TTC549 (cell line): ENCODE data around the gene FKTN.
"Not testable (repeated sequence)": the region's sequence is repeated elsewhere in the genome, so short reads cannot be mapped to it uniquely, and the experiment has no call there.

Experiments used
- FAIRE-seq: peaks from 2 replicates; lab custom pipeline; 2012; peaks lifted over from hg19 to GRCh38; lab: Jason Lieb, UNC

The FKTN gene

DNA sequence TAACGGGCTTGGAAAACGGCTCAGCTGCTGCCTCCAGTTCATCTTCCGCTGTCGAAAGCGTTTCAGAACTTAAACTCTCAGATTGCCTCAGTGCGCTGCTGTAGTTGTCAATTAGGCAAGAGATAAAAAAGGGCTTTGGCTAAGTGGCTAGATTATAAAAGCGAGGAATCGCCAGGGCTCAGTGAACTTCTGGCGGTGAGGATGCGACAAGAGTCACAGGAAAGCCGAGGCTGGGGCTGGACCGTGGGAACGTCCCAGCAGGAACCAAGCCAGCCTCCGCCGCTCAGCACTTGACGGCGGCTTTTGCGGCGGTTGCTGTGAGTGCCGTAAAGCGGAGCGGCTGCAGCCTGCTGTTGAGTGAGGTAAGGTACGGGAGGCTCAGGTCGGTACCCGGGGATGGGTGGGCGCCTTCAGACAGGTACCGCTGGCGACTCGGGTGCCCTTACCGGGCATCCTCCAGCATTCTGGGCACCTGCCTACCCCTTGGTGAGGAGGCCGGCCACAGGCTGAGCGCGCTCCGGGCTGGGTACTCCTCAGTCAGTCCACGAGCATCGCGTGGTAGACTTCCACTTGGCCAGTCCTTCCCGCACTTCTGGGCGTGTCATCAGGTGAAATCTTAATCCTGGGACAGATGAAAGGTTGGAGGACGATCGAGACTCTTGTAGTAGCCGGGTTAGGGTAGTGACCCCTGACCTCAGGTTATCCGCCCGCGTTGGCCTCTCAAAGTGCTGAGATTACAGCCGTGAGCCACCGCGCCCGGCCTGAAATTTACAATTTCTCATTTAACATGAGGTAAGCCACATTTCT is at the start of gene FKTN:
FKTN (plus strand) TSS at position 328 of the 807 bp plus-strand sequence. CDS start 16,902 bp downstream, outside the sequence.
- FAIRE-seq = no peak

DNA sequence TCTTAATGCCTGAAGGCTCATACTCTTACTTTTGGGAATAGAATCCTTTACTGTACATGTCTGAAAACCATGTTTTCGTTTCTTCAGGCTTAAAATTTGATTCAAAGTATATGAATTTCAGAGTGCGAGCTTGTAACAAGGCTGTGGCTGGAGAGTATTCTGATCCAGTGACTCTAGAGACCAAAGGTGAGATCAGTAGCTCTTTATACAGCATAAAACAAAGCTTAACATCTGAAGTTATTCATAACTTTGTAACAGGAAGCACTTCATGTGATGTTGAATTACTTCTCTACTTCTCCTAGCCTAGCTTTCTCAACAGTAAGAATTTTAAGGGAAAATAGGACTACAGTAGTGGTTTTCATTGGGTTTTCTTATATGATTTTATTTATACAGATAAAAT is 49.4 kb upstream of the FKTN start:
- FAIRE-seq = no peak

GRCh38 chr9:105510024-105510423 is 47.9 kb upstream of the FKTN start:
- FAIRE-seq = no peak

DNA sequence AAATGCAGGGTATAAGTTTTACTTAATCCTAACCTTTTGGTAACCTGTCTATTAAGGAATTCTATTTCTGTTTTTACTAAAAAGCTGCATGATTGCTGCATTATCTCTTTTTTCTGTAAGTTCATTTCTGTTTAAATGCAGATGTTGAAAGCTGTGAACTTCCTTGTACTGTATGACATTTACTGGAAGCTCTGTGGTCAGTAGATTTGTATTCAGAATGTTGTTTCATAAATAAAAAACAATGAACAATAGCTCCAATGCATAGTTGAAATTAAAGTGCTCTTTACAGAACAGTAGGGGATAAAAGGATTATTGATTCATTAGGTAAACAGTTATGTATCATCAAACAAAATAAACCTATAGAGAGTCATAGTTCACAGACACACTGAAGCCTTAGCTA is 46.5 kb upstream of the FKTN start:
- no peak for FAIRE-seq

DNA sequence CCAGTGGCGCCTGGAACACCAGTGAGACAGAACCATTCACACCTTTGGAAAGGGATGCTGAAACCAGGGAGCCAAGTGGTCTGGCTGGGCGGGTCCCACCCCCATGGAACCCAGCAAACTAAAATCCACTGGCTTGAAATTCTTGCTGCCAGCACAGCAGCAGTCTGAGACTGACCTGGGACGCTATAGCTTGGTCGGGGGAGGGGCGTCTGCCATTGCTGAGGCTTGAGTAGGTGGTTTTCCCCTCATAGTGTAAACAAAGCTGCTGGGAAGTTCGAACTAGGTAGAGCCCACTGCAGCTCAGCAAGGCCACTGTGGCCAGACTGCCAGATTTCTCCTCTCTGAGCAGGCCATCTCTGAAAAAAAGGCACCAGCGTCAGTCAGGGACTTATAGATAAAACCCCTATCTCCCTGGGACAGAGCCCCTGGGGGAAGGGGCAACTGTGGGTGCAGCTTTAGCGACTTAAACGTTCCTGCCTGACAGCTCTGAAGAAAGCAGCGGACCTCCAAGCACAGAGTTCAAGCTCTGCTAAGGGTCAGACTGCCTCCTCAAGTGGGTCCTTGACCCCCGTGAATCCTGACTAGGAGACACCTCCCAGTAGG is 42.0 kb upstream of the FKTN start:
- no peak for FAIRE-seq

GRCh38 chr9:105519710-105520369 is 38.1 kb upstream of the FKTN start:
- not testable (repeated sequence) for FAIRE-seq

DNA sequence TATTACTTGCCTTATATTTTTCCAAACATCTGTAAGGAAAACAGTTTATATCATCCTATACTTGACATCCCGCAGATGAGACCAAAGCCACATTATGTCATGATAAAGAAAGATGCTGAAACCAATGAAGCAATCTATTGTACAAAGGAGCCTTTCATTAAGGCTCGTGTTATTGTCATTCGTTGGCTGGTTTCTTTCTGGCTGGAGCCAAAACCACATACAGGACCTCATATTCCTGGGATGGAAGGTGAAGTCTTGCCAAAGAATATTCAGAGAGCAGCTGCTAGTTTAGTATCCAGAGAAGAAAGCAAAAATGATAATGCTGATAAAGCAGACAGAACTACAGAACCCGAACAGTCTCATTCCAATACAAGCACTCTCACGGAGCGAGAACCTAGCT is 36.9 kb upstream of the FKTN start:
- not testable (repeated sequence) for FAIRE-seq

- FAIRE-seq = not testable (repeated sequence)
These were observed 35.1 kb upstream of the FKTN start for GRCh38 chr9:105522618-105523385.

DNA sequence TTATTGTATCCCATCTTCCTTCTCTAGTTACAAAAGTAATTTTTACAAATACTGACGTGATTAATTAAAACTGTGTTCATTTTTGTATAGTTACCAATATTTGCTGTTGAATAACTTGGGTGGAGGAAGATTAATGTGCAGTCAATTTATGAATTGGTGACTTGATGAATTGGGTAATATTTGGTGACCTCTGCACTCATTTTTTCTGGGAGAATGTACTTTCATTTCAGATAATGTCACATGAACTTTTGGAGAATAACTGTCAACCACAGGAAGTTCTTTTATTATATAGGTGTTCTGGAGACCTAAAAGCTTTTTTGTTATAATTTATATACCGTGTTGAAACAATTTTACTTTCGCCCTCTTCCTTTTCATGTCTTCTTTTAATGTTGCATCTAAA is 26.4 kb upstream of the FKTN start:
- no peak for FAIRE-seq

- FAIRE-seq = no peak
These were observed 21.8 kb upstream of the FKTN start for GRCh38 chr9:105535920-105536668.

- no peak for FAIRE-seq
These were observed 18.5 kb upstream of the FKTN start for GRCh38 chr9:105539452-105539851.

DNA sequence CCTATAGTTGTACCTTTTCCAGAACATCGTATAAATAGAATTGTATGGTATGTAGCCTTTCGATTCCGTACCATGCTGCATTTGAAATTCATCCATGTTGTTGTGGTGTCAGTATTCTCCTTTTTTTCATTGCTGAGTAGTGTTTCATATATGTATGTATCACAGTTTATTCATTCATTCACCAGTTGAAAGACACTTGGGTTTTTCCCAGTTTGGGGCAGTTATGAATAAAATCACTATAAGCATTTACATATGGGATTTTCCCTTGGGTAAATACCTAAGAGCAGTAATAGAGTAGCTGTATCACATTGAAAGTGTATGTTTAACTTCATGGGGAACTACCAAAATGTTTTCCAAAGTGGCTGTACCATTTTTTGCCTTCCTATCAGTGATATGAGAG is 16.1 kb upstream of the FKTN start:
- no peak for FAIRE-seq

DNA sequence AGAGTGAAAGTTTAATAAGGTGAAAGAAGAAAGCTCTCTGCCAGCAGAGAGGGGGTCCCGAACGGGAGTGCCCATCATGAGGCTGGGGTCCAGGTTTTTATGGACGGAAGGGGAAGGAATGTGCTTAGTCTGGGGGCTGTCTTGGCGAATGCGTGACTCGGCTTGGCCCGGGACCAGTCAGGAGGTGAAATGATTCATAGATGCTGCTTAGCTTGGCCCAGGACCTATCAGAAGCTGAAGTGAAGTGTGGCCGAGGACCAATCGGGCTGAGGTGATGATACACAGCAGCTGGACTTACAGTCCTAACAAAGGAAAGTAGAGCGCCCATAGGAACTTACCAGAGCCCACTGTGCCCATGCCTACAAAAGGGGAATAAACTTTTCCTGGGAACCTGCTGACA is 3.9 kb upstream of the FKTN start:
- no peak for FAIRE-seq

GRCh38 chr9:105572455-105572854 is 14.5 kb downstream of the FKTN start:
- FAIRE-seq = no peak

DNA sequence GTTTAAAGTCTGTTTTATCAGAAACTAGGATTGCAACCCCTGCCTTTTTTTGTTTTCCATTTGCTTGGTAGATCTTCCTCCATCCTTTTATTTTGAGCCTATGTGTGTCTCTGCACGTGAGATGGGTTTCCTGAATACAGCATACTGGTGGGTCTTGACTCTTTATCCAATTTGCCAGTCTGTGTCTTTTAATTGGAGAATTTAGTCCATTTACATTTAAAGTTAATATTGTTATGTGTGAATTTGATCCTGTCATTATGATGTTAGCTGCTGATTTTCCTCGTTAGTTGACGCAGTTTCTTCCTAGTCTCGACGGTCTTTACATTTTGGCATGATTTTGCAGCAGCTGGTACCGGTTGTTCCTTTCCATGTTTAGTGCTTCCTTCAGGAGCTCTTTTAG is 22.0 kb downstream of the FKTN start:
- FAIRE-seq = not testable (repeated sequence)

DNA sequence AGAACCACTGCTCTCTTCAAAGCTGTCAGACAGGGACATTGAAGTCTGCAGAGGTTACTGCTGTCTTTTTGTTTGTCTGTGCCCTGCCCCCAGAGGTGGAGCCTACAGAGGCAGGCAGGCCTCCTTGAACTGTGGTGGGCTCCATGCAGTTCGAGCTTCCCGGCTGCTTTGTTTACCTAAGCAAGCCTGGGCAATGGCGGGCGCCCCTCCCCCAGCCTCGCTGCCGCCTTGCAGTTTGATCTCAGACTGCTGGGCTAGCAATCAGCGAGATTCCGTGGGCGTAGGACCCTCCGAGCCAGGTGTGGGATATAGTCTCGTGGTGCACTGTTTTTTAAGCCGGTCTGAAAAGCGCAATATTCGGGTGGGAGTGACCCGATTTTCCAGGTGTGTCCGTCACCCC is 23.6 kb downstream of the FKTN start:
- not testable (repeated sequence) for FAIRE-seq

GRCh38 chr9:105593145-105593544 is 35.2 kb downstream of the FKTN start:
- FAIRE-seq = no peak

DNA sequence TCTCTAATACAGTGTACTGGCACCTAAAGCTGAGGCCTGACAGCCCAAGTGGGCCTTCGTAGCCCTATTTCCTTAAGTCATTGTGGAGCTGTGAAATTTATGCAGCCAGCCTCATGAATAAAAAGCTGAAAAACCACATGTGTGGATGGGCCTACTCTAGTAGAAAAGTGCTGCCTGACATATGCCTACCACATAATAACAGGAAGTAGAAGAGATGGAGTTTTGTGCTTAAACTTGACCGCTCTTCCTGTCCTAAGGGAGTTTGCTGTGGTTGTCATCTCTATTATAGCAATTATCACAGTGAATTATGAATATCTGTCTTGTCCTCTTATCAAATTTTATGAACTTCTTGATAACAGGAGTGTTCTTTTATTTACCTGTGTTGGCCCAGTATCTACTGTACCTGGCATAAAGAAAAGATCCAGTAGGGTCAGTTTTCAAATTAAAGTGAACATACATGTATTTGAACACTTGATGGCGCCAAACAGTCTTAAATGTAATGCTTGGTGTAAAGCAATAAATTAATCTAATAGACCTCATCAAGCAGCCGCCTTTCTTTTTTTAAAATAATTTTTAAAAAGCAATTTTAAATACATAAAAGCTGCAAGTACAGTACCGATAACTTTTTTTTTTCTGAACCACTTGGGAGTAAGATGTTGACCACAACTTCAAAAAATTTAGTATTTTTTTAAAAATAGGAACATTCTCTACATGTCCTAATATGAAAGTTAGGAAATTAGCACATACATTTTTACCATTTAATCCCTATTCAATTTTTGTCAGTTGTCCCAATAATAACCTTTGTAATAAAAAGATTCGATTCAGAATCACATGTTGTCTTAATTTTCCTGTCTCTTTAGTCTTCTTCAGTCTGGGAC is 51.0 kb downstream of the FKTN start:
- peak; percentile 83 for FAIRE-seq

GRCh38 chr9:105621001-105621400 is 63.1 kb downstream of the FKTN start:
- no peak for FAIRE-seq

DNA sequence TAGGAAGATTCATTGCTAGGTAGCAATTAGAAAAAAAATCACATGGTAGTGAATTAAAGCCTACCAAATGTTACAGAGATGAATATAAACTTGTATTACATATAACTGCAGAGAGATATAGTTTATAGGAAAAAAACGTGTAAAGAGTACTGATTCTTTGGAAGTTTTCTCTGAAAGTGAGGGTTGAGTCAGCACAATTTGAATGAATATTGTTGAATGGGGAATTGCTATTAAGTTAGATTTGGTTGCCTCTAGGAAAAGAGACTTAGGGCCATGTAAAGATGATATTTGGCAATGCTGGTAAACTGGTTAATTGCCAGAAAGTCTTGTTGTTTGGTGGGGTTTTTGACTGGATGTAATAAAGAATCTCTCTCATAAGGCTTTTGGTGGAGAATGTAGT is 67.2 kb downstream of the FKTN start:
- FAIRE-seq = no peak

GRCh38 chr9:105632807-105633206 is 74.9 kb downstream of the FKTN start:
- no peak for FAIRE-seq
